ENCODE measurements around the gene AGBL1.
"Not testable (repeated sequence)": the region's sequence is repeated elsewhere in the genome, so short reads cannot be mapped to it uniquely, and the experiment has no call there.

AGBL1 gene

DNA sequence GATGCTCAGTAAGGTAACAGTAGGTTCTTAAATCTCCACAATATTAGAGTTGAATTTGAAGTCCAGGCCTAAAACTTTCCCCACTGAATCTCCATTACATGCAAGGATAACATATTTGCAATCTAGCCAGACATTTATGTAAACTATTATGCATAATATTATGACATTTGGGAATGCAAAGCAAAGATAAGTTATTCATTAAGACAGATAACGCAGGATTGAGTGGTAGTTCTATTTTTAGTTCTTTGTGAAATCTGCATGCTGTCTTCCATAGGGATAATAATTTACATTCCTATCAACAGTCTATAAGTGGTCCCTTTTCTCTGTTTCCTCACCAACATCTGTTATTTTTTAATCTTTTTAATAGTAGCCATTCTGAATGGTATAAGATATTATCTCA, 333.5 kb downstream of the AGBL1 start:
- no peak for DNase-seq

DNA sequence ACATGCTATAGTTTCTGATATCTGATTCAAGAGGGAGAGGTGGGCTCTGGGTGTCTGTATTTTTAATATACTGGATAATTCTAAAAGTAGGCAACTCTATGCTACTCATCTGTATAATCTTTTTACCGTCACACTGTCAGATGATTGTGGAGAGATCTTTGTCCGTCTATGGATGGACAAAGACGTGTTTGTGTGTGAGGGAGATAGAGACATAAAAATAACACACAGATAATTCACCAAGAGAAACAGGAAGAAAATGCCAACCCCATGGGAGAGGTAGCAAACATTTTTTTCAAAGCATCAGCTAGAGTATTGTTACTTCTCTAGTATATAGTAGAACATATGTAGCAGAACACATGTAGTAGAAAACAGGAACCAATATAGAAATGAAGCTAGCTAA, 346.1 kb downstream of the AGBL1 start:
- DNase-seq = no peak

DNA sequence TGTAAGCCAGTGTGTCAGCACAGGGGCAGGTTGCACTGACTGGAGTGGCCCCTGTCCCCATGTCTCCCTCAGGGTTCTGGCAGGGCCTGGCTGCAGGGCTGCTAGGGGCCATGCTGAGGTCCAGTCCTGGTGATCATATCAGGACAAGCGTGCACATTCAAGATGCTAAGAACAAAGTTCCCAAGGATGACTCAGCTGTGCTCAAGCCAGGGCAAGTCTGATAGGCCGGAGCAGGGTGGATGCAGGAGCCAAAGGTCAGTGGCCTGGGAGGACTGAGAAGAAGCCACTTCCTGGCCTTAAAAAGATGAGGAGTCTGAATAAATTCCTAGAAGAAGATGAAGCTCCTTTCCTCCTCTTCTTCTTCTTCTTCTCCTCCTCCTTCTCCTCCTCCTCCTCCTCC, 353.2 kb downstream of the AGBL1 start:
- DNase-seq = no peak

DNA sequence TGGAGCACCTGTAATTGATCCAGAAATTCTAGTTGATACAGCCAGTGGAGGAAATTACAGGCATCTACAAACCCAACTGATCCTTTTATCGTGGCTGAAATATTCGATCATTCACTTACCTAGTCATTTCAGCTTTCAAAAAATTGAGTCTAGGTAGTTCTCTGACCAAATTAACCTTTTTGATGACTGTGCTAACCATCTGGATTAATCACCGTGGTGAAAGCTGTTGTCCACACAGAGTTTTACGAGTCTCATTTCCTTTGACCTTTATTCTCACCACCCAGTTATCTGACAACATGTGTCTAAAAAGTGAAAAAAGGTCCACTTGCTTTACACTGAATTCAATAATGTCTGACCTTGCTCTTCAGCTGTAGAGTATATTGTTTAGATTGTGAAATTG, 354.3 kb downstream of the AGBL1 start:
- DNase-seq = no peak

DNA sequence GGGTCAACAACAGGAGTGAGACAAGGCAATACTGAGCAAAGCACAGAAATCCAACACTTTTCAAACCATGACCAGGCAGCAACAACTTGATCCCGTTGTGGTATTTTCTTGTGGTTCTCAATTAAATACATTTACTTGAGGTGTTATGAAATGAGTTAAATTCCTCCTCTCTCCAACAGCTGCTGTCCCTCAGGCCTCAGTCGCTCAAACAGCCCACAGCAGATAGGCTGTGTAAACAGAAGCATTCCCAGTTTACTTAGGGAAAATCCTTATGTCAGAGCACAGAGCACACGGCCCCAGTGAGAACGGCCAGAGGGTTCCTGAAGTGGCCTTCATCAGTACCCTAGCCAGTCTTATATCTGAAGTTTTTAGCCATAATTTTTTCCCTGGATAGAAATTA, 359.9 kb downstream of the AGBL1 start:
- DNase-seq = no peak

DNA sequence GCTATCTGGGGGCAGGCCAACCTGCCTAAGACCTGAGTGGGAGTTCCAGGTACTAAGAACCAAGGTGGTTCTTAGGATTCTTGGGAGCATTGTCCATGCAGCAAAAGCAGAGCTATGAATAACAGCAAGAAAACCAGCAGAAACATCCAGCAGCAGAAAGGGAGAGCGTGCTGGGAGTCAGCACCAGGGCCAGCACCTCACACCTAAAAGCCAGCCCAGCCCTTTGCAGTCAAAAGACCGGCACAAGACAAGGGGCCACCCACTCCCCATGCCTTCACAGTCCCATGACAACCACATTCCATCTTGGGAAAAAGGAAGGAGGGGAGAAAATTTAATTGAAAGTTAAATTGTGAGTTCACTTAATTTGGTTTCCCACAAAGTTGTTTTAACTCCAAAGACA, 364.9 kb downstream of the AGBL1 start:
- DNase-seq = no peak

DNA sequence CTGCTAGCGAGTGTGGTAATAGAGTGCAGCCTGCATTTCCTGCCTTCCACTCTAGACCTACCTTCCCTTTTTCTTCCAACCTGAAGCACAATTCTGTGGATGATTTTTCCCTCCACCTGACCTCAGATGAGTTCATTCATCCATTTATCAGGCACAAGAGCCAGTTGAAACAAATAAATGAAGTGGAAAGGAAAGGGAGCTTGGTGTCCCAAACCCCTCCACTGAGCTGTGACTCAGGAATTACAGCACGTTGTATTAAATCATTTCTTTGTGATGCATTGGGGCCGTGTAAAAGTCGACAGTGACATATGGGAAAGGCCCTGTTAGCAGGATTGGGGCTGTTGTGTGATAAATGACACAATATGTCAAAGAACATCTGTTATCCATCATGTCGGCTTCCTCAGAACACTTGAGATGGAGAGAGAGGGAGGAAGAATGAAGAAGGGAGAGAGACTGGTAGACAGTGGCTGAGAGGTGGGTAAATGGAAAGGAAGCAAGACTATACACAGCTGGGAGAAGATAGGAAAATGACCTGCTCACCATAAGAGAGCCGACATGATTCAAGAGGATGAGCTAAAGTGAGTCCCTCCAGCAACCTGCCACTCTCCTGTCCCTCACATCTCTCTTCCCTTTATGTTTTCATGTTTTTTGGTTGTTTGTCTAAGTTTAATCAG, 366.0 kb downstream of the AGBL1 start:
- DNase-seq = no peak

DNA sequence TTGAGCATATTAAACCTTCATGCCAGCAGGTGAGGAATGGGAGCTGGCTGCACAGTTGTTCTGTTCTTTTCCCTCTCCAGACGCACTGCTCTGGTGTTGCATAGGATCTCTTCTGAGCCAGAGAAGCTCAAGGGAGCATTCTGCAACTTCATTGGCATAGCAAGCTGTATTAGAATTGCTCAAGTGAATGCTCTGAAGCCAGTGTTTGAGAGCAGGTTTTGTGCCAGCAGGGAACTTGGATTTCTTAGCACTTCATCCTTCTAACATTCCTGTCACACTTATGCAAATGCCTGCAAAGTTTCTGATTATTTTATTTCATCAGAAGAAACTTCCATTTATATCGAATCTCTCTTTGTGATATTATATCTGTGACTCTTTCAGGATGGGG, 366.6 kb downstream of the AGBL1 start:
- DNase-seq = no peak

DNA sequence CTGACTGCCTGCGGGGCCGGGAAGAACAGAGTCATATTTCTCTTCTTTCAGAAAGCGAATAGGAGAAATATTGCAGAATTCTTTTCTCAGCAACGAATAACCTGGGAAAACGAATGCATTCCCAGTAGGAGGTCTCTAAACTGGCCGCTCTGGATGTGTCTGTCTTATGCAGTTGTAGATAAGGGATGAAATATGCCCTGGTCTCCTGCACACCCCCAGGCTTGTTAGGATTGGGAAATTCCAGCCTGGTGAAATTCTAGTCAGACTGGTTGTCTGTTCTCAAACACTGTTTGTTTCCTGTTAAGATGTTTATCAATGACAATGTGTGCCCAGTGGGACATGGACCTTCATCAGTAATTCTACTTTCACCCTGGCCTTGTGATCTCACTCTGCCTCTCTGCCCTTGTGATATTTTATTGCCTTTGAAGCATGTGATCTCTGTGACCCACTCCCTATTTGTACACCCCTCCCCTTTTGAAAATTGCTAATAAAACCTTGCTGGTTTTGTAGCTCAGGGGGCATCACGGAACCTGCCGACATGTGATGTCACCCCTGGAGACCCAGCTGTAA, 385.9 kb downstream of the AGBL1 start:
- DNase-seq = not testable (repeated sequence)

DNA sequence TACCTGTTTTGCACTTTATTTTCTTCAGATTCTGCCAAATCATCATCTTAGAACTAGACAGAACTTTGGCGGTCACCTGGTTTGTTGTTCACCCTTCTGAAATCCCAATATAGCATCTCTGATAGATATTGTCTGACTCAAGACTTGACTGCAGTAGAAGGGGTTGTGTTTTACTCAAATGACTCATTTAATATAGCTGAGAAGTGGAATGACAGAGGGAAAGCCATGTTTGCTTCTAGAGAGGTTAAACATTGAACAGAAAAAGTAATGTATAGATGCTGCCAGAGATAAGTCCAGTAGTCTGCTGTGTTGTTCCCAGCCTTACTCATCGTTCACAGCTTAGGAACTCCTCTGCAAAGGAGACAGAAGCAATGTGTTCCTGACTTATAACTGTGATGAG, 402.0 kb downstream of the AGBL1 start:
- DNase-seq = no peak

DNA sequence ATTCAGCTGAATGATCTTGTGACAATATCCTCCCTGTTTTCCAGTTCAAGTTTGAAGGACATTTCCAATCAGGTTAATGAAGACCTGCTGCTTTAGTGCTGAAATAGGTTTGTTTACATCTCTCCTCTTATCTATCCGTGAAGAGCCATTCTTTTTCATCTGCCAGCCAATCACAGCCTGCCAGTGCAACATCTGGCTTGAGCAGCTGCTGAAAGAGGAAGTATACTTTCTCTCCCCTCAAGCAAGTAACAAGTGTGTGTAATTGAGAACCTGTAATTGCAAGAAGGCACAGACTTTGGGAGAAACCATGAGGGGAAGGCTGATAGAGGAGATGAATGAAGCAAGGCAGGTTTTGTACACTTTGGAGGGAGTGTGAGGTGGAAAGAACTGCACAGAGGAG, 404.3 kb downstream of the AGBL1 start:
- no peak for DNase-seq

DNA sequence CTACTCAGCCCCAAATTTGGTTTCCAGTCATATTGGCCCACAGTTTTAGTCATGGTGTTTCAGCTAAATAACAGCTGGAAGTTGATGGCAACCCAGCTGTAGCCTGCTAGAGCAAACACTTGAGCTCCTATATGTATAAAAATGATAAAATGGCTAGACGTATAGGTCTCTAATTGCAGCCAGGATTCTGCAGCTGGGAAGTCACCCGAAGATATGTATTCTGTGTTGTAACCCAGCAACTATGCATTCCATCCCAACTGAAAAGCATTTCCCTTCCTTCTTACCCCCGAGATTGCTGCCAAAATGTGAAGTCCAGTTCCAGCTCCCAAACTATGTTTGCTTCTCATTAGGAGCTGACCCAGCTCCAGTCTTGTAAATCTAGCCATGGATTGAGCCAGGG, 408.4 kb downstream of the AGBL1 start:
- DNase-seq = no peak

DNA sequence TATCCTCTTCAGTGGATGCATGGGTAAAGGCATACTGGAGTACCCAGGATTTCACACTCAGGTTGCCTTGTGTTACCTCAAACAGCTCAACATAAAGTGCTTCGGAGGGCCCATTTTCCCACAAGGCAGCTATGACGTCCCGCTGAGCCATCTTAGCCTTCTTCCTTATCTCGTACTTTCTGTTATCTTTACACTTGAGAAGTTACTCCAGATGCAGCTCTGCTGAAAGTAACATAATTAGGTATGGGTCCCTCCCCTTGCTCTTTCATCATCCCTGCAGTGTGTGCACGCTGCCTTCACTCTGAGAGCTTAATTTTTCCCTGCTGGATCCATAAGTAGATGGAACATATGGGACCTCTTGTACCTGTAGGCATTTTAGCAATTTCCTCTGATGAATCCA, 410.3 kb downstream of the AGBL1 start:
- DNase-seq = no peak

DNA sequence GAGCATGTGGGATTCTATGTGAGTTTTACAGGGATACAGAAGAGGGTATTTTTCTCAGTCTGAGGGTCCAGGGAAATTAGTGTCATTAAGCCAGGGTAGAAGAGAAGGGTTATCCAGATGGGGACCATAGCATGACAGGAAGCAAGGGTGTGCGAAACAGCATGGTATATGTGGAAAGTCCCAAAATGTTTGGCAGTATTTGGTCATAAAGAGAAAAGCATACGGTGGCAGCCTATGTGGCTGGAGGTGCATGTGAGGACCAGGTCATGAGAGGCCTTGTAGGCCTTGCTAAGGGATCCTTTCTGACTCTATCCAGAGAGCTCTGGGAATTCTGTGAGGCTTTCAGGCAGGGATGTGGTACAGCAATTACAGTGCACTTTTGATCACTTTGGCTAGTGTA, 411.4 kb downstream of the AGBL1 start:
- DNase-seq = no peak

DNA sequence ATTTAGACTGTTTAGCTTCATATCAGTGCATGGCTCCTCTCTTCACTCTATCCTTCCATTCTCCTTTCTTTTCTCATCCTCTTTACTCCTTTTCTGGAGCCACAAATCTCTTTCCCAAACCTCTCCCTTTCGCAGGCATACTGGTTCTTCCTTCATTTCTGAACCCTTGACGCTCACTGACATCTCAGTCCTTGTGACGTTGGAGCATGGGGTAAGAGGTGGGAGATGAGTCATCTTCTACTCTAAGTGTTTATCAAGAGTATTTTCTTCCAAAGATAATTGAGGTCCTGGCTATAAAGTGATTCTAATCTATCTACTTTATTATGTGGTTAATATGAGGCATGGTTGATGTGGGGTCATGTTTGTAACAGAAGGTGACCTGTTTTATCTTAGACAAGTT, 414.2 kb downstream of the AGBL1 start:
- no peak for DNase-seq

DNA sequence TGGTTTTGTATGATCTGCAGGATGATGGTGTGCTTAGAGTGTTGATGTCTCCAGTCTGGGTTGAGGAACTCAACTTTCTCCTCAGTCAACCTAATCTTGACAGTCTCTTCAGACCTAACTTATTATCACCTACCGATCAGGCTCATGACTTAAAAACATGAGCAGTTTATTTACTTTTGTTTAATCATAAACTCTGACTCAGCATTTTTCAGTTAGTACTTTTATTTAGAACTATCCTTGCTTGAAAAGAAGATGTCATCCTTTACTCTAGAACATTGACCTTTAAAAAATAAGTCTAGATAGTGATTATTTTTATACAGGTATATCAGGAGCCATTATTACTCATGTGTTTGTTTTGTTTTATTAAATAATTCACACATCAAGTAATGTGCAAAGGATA, 414.8 kb downstream of the AGBL1 start:
- no peak for DNase-seq

DNA sequence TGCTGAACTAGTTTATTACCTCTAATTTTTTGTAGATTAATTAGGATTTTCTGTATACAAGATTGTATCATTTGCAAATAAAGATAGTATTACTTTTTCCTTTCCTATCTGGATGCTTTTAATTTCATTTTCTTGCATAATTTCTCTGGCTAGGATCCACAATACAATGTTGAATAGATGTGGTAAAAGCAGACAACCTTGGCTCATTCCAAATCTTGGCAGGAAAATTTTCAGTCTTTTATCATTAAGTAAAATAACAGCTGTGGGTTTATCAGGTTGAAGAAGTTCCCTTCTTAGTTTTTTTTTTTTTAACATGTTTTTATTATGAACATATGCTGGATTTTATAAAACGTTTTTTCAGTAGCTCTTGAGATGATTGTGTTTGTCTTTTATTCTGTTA, 422.6 kb downstream of the AGBL1 start:
- DNase-seq = no peak

DNA sequence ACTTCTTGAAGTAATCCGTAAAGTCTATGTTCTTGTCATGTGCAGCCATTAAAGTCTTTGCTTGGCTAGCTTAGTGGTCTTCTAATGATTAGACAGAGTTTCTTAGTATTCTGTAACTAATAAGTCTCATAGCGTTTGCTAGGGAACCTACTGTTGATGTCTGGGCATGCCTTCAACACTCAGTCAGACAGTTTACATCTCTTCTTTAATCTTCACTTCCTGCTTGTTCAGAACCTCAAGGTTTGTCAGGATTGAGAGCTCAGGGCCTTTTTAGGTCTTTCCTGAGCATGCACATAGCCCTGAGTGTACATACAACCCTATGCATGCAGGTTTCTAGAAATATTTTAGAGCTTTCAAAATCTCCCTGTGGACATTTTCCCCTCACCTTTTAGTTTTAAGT, 426.3 kb downstream of the AGBL1 start:
- DNase-seq = no peak

DNA sequence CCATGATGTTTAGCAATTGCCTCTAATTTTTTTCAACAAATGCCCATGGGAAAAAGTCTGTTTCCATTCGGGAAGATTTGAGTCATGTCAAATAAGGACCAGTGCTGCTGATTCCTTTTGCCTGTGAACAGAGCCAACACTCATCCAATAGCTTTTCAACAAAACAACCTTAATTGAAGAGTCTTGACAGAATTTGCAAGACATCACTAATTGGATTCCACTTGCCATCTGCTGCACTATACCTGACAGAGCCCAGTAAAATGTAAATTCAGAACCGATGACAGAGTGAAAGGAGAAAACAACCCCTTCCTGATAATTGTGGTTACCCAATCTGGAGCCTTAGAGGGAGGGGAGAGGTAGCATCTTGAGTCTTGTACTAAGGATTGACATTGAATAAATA, 426.7 kb downstream of the AGBL1 start:
- no peak for DNase-seq

DNA sequence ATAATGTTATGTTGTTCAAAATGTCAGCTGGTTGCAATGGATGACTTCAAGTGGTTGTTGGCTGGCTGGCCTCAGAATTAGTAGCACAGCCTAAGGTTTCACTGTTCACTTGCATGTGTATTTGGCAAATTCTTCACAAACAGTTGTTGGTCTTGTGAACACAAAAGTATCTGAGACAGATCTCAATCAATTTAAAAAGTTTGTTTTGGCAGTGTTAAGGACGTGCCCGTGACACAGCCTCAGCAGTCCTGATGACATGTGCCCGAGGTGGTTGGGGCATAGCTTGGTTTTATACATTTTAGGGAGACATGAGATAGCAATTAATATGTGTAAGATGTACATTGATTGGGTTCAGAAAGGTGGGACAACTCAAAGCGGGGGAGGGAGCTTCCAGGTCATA, 436.0 kb downstream of the AGBL1 start:
- no peak for DNase-seq

DNA sequence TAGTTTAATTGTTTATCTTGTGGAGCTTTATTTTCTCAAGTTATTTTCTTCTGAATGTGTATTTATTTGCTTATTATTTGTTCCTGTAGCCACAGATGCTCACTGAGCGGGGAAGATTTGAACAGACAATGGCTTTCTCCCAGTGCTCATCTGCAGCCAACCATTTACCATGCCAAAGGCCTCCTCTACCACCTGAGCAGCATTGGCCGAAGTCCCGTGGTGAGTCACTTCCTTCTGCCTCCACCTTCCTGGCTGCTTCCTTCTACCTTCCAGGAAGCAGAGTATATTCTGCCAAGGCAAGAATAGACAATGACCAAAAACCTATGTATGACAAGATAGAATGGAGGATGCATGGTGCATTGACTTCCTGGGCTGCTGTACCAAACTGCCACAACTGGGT, 443.1 kb downstream of the AGBL1 start:
- DNase-seq = no peak

DNA sequence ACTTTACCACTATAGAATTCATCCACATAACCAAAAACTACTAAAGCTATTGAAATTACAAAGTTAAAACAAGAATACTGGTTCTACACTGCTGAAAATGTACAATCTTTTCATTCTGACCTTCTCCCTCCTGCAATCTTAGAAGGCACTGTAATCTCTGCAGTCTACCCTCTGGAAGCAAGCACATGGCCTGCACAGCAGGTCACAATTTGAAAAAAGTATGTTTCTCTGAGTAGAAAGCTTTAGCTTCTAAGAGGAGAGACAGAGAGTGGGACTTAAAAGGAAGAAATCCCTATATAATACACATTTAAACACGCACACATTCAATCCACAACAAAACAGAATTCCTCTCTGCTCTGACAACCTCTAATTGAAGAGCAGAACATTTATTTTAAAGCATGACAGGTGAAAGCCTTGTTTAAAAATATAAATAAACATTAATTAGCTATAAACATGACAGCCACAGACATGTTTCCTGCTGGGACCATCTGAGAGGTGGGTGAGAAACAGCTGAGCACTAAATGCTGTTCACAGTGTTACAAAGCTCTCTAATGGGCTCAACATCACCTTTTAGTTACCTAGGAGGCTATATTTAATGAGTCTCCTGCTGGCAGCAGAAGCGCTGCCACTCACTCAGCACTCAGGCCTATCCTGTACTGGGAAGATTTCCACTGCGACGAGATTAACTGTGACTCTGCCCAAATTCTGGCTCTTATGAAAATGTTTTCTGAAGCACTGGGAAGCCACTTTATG, 447.4 kb downstream of the AGBL1 start:
- DNase-seq = no peak

DNA sequence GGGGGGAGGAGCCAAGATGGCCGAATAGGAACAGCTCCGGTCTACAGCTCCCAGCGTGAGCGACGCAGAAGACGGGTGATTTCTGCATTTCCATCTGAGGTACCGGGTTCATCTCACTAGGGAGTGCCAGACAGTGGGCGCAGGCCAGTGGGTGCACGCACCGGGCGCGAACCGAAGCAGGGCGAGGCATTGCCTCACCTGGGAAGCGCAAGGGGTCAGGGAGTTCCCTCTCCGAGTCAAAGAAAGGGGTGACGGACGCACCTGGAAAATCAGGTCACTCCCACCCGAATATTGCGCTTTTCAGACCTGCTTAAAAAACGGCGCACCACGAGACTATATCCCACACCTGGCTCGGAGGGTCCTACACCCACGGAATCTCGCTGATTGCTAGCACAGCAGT, 448.4 kb downstream of the AGBL1 start:
- DNase-seq = not testable (repeated sequence)

DNA sequence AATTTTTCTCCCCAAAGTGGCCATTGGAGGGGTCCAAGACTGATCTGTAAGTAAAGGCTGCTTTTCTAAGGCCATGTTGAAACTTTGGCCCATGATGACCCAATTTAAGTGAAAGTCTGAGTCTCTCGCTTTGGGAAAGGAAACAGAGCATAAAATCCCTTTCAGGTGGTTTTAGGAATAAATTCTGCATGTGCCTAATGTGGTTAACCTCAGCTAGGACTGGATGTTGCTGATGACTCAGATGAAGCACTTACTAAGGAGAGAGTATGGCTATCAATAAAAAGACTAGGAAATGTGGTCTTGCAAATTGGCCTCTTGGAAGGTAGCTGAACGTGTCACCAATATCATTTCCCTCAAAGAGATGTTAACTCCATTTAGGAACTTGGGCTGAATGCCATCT, 458.5 kb downstream of the AGBL1 start:
- DNase-seq = no peak
